Measurements from ENCODE around the gene ODF2. TPM values are rescaled to one million over a fixed set of nuclear protein-coding genes. Genes with fewer than 3 reads are reported as not detected.

ODF2 gene
- total RNA-seq, result 85.2 and 85.5 TPM in 2 replicates
- long read RNA-seq, transcript ODF2-201 (21 exons, 3,899 nt), result major isoform, 76 of 267 reads
- long read RNA-seq, partial matches to known transcripts, result 47 of 267 reads
- long read RNA-seq, other reads (novel, unspliced or antisense), result 138 of 267 reads

DNA sequence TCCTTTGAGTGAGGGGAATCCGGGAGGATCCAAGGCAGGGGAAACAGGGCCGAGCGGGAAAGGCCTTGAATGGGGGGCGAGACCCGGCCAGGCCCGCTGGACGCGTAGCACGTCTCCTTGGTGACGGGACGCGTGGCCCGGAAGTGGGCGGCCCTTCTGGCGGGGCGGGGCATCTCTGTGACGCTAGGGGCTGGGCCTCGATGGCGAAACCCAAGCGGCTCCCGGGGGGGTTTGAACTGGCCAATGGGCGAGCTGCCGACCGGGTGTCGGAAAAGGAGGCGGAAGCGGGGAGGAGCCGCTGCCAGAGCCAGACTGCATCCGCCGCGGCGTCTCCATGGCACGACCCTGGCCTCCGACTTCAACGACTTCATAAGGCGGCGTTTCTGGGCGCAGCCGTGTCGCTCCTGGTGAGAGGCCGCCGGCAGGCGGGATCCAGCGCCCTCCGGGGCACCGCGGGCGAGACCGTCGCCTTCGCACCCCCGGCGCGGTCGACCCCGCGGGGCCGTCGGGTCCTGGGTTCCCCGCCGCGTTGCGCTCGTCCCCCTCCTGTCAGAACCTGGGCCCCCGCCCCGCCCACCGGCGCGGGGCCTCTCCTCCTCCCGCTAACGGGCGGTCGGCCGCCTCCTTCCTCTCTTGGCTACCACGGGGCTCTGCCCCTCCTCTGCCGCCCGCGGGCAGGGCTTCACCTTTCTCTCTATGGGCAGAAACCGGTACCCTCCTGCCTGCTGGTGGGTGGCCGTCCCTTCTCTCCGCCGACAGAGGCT lies at the start of gene ODF2:
ODF2 (plus strand) TSS at position 158 of the 764 bp plus-strand sequence; CDS start at position 244, 86 bp downstream.
- peaks cover 20% of the 10 kb centered on the region for H3K4me1 Mint-ChIP-seq
- no peaks in the 10 kb centered on the region for H3K9me3 Mint-ChIP-seq
- no peaks in the 10 kb centered on the region for H3K36me3 Mint-ChIP-seq (ENCODE audit: low read depth)
- DNase-seq (ENCODE audit: low read depth, low spot score), result peak; percentile 99
- peak within 1 kb of the TSS; percentile 95 for H3K4me3 Mint-ChIP-seq
- H3K27me3 Mint-ChIP-seq (ENCODE audit: low read depth), result no peaks in the 10 kb centered on the region
- TF ChIP-seq, protein P1, sequence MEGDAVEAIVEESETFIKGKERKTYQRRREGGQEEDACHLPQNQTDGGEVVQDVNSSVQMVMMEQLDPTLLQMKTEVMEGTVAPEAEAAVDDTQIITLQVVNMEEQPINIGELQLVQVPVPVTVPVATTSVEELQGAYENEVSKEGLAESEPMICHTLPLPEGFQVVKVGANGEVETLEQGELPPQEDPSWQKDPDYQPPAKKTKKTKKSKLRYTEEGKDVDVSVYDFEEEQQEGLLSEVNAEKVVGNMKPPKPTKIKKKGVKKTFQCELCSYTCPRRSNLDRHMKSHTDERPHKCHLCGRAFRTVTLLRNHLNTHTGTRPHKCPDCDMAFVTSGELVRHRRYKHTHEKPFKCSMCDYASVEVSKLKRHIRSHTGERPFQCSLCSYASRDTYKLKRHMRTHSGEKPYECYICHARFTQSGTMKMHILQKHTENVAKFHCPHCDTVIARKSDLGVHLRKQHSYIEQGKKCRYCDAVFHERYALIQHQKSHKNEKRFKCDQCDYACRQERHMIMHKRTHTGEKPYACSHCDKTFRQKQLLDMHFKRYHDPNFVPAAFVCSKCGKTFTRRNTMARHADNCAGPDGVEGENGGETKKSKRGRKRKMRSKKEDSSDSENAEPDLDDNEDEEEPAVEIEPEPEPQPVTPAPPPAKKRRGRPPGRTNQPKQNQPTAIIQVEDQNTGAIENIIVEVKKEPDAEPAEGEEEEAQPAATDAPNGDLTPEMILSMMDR (conservative IDR thresholded peaks at IDR 0.05), result no peak
- peak within 1 kb of the TSS; percentile 99 for H3K27ac Mint-ChIP-seq (ENCODE audit: unreplicated experiment)

DNA sequence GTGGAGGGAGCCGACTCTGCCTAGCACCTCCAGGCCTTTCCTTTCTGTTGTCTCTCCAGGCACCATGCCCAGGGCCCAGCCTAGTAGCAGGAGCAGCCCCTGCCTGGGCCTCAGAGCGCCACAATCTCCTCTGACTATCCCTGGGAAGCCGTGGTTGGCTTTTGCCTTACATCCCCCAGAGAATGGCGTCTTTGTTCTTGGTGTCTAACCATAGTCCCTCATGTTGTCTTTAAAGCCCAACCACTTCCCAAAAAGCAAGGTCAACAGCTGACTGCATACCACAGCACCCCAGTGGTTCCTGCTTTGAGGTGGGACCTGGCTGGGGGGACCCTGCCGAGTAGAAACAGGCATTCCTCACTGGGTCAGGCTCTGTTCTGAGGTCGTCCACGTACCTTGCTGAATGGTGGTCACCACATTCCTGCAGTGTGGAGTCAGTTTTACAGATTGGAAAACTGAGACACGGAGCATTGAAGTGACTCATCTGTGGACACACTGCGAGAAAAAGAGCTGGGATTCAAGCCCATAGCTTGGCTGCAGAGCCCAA lies 48.9 kb upstream of the ODF2 start:
- Mint-ChIP-seq H3K4me1 (peaks cover 68% of the 10 kb centered on the region), H3K27ac (ENCODE audit: unreplicated experiment) (peak overlapping the region; percentile 59), H3K27me3 (ENCODE audit: low read depth) (peaks cover 4% of the 10 kb centered on the region), H3K36me3 (ENCODE audit: low read depth) (no peaks in the 10 kb centered on the region), H3K9me3 (no peaks in the 10 kb centered on the region), H3K4me3 (peak overlapping the region; percentile 58)
- DNase-seq (ENCODE audit: low read depth, low spot score), result no peak
- TF ChIP-seq, protein P1 (conservative IDR thresholded peaks at IDR 0.05), result no peak

DNA sequence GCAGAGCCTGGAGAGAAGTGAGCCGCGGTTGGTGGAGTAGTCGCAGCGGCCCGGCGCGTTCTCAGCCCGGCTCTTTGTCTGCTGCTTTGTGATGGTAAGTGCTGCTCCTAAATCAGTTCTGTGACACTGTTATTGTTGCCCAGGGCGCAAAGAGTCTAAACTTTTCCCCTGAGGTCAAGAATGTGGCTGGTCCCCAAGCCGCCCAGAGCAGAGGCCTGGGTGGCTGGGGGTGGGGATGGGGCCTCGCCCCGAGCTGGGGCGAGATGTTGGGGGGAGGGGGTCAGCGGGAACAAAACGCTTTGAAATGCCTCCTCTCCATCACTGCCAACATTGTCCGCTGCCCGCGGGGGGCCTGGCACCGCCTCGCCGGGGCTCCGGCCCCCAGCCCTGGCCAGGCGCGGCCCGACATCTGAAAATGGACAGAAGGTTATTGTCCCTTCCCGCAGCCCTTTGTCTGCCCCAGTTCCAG lies 46.8 kb upstream of the ODF2 start:
- DNase-seq (ENCODE audit: low read depth, low spot score), result peak; percentile 75
- peaks cover 74% of the 10 kb centered on the region for H3K4me1 Mint-ChIP-seq
- H3K27me3 Mint-ChIP-seq (ENCODE audit: low read depth), result peaks cover 8% of the 10 kb centered on the region
- H3K4me3 Mint-ChIP-seq, result peak overlapping the region; percentile 88
- TF ChIP-seq, protein P1 (conservative IDR thresholded peaks at IDR 0.05), result no peak
- no peaks in the 10 kb centered on the region for H3K9me3 Mint-ChIP-seq
- peak overlapping the region; percentile 100 for H3K27ac Mint-ChIP-seq (ENCODE audit: unreplicated experiment)
- no peaks in the 10 kb centered on the region for H3K36me3 Mint-ChIP-seq (ENCODE audit: low read depth)

DNA sequence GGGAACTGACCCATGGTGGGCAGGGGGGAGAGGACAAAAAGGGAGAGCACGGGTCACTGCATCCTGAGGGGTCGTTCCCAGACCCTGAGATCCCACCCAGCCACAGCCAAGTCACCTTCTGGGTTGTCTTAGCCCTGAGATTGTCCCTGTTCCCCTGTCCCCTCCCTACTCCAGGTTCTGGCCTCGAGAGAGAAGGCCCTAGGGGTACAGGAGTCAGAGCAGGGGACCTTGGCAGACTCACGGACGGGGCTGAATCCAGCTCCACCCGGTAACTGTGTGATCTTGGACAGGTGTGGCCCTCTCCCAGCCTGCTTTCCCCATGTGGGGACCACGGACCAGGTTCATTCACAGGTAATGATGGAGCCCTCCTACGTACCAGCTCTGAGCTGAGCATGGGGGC lies 46.4 kb upstream of the ODF2 start:
- peak overlapping the region; percentile 97 for H3K27ac Mint-ChIP-seq (ENCODE audit: unreplicated experiment)
- H3K36me3 Mint-ChIP-seq (ENCODE audit: low read depth), result no peaks in the 10 kb centered on the region
- H3K9me3 Mint-ChIP-seq, result no peaks in the 10 kb centered on the region
- DNase-seq (ENCODE audit: low read depth, low spot score), result no peak
- H3K4me3 Mint-ChIP-seq, result peak overlapping the region; percentile 48
- TF ChIP-seq, protein P1 (conservative IDR thresholded peaks at IDR 0.05), result no peak
- peaks cover 8% of the 10 kb centered on the region for H3K27me3 Mint-ChIP-seq (ENCODE audit: low read depth)
- peaks cover 71% of the 10 kb centered on the region for H3K4me1 Mint-ChIP-seq

DNA sequence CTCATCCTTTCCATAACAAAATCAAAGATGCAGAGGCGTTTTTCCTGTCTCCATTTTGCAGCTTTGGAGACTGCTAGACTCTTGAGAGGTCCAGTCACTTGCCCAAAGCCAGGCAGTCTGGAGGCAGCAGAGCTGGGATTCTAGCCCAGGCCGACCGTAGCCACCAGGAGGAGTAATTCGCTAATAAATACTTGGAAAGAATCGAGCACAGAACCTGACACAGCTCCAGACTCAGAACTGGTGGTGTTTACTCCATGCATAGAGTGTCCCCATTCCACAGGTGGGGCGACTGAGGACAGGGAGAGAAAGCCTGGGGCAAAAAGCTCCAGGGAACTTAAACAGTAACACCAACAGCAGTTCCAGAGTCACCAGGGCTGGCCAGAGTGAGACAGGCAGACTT lies 45.8 kb upstream of the ODF2 start:
- Mint-ChIP-seq H3K4me1 (peaks cover 70% of the 10 kb centered on the region), H3K36me3 (ENCODE audit: low read depth) (no peaks in the 10 kb centered on the region), H3K4me3 (peak overlapping the region; percentile 48), H3K9me3 (no peaks in the 10 kb centered on the region), H3K27ac (ENCODE audit: unreplicated experiment) (peak overlapping the region; percentile 97), H3K27me3 (ENCODE audit: low read depth) (peaks cover 8% of the 10 kb centered on the region)
- DNase-seq (ENCODE audit: low read depth, low spot score), result no peak
- TF ChIP-seq, protein P1 (conservative IDR thresholded peaks at IDR 0.05), result no peak
